GM12892 (cell line): ENCODE measurements around the gene APBA2.

Experiments used
- POLR2A ChIP-seq: IDR thresholded peaks from 2 replicates; pipeline ENCODE4 v1.6.1; 2011; ENCODE audit warnings: low read depth, low read length, control low read depth
- POLR2AphosphoS5 ChIP-seq: IDR thresholded peaks from 2 replicates; pipeline ENCODE4 v1.6.1; 2011; ENCODE audit warnings: low read depth, low read length, control low read depth
- TAF1 ChIP-seq: IDR thresholded peaks from 2 replicates; pipeline ENCODE4 v1.6.1; 2011; ENCODE audit warnings: low read depth, mild to moderate bottlenecking, control low read depth, low read length, borderline replicate concordance

DNA sequence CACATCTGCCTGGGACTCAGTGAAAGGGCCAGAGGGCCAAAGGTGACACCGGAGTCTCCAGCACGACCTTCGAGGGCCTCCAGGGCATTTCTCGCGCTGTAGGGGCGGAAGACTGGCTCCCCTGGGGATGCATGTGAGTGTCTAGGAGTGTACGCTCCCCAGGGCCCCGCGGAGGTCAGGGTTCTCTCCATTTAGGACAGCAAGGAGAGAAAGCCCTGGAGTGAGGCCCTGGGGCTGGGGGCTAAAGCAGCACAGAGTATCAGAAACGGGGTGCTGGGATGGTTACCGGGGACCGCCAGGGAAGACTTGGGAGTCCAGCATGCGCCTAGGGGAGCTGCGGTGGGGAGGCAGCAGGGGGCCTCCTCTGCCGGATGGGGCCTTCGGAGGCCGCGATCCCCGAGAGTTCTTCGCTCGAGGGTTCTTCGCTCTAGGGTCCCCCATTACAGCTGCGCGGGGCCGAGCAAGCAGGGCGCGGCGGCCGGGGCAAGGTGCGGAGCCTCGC is 595 bp upstream of the APBA2 start:
- TF ChIP-seq POLR2AphosphoS5 (no peak), POLR2A (no peak), TAF1 (no peak)
